Prostate gland (tissue), 2 donors: ENCODE measurements around the gene PDPN. TPM values are rescaled to one million over a fixed set of nuclear protein-coding genes. Genes with fewer than 3 reads are reported as not detected.
A peak's percentile ranks its signal among the peaks of the same experiment; 100 is the strongest.

Source experiments
- DNase-seq: peaks from one replicate; pipeline ENCODE4 v3.0.0-alpha.2; 2019; ENCODE audit warnings: low spot score
- H3K27ac ChIP-seq, 2 donors: fragments of 200-600 bp; sonication (generic); 2 replicates each; pipeline ENCODE4 v1.5.1; 2017 to 2019
- H3K27me3 ChIP-seq: fragments of 200-600 bp; sonication (generic); replicated peaks from 2 replicates; pipeline ENCODE4 v1.5.1; 2019; ENCODE audit not compliant: insufficient read depth
- H3K36me3 ChIP-seq, 2 donors: fragments of 200-600 bp; sonication (generic); 1 replicate in 1 of 2; 2 replicates in 1 of 2; pipeline versions ENCODE4 v1.5.1 to v1.8.1; 2017 to 2019
- H3K4me1 ChIP-seq: fragments of 200-600 bp; sonication (generic); replicated peaks from 2 replicates; pipeline ENCODE4 v1.5.1; 2019
- H3K4me3 ChIP-seq, 2 donors: fragments of 200-600 bp; sonication (generic); 2 replicates each; pipeline ENCODE4 v1.5.1; 2017 to 2019
- H3K9me3 ChIP-seq: fragments of 200-600 bp; sonication (generic); 2 replicates; pipeline ENCODE4 v1.5.1; 2017
- POLR2A ChIP-seq: fragments of 450-650 bp; IDR thresholded peaks from one replicate; pipeline ENCODE4 v1.6.1; 2016; ENCODE audit warnings: antibody characterized with exemption, mild to moderate bottlenecking
- POLR2AphosphoS5 ChIP-seq: sonication (generic); formaldehyde crosslinking; IDR thresholded peaks from one replicate; pipeline ENCODE4 v1.6.1; 2017; ENCODE audit warnings: antibody characterized with exemption
- WGBS: methylation state at CpG from one replicate; pipeline ENCODE4 v1.1.5; 2018; 5-methylcytosine and 5-hydroxymethylcytosine counted together
- intact Hi-C: fragments of 100-400 bp; cut with DNase I; formaldehyde crosslinking; loops from one replicate; pipeline ENCODE4 v1.14.2; 2022
- total RNA-seq, 2 donors: library from RNA; depleted of rRNA; stranded (reverse); fragments of >200 nt; gene quantifications; one replicate each; pipeline ENCODE4 v1.1.0, GENCODE V29; 2016
- TF ChIP-seq, protein P1 (sequence below), 4 experiments: fragments of 200-600 bp in 2 of 4; fragments of 450-650 bp in 2 of 4; sonication (generic) in 2 of 4; IDR thresholded peaks; 1 replicate in 3 of 4; 2 replicates in 1 of 4; pipeline ENCODE4 v1.5.1; 2016 to 2019; ENCODE audit warnings: antibody characterized with exemption in 4 of 4, mild to moderate bottlenecking in 2 of 4, moderate library complexity in 2 of 4

PDPN gene
- total RNA-seq, 2 donors from 2014 or later = 11.4 to 19.5 TPM

DNA sequence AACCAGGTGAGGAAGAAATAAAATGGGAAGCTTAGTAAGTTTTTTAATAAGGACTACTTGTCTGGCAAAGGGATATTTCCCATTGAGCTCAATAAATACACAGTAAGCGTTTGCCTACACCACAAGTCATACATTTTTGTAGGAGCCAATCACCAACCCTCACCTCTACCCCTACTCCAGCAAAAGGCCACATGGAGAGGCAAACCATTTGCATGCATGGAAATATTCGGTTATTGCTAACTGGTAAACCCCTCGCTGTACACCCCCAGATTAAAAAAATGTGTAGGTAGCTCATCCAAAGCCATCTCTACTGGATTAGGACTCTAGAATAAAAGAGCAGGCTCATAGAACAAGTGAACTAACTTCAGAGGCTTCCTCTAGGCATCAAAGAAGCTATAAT is 21.1 kb downstream of the PDPN start:
- TF ChIP-seq, protein P1, sequence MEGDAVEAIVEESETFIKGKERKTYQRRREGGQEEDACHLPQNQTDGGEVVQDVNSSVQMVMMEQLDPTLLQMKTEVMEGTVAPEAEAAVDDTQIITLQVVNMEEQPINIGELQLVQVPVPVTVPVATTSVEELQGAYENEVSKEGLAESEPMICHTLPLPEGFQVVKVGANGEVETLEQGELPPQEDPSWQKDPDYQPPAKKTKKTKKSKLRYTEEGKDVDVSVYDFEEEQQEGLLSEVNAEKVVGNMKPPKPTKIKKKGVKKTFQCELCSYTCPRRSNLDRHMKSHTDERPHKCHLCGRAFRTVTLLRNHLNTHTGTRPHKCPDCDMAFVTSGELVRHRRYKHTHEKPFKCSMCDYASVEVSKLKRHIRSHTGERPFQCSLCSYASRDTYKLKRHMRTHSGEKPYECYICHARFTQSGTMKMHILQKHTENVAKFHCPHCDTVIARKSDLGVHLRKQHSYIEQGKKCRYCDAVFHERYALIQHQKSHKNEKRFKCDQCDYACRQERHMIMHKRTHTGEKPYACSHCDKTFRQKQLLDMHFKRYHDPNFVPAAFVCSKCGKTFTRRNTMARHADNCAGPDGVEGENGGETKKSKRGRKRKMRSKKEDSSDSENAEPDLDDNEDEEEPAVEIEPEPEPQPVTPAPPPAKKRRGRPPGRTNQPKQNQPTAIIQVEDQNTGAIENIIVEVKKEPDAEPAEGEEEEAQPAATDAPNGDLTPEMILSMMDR (IDR thresholded peaks at IDR 0.05) = no peak
- TF ChIP-seq POLR2A = no peak
- no peak for TF ChIP-seq POLR2AphosphoS5
- WGBS = 94% methylated on average over 3 of the region's 3 CpGs
- no peaks in the 10 kb centered on the region for H3K4me1 ChIP-seq
- H3K27ac ChIP-seq = no peak overlapping the region
- H3K27me3 ChIP-seq = no peaks in the 10 kb centered on the region
- DNase-seq = no peak
- intact Hi-C loops = no loop called here
- H3K4me3 ChIP-seq = no peak overlapping the region
- H3K36me3 ChIP-seq = no peaks in the 10 kb centered on the region
- no peaks in the 10 kb centered on the region for H3K9me3 ChIP-seq

DNA sequence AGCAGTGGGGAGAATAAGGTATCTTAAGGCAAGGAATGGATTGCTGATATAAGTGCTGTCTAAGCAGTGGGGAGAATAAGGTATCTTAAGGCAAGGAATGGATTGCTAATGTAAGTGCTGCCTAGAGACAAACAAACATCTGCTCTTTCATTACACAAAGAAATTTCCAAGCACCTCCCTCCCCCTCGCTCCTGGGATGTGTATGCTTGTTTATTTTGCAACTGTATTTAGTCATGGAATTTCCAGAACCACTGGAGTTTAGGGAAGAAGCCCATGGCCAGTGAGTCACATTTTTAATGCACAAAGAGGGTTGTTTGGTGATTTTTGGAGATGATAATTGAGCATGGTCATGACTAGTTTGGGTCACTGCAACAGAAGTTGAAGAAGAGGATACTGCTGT is 21.5 kb downstream of the PDPN start:
- no peaks in the 10 kb centered on the region for H3K4me1 ChIP-seq
- no peak overlapping the region for H3K27ac ChIP-seq
- intact Hi-C loops = no loop called here
- TF ChIP-seq, protein P1 (IDR thresholded peaks at IDR 0.05) = no peak
- no peak for TF ChIP-seq POLR2A
- no peak for TF ChIP-seq POLR2AphosphoS5
- 57% methylated on average over 1 of the region's 1 CpG for WGBS
- H3K36me3 ChIP-seq = no peaks in the 10 kb centered on the region
- no peaks in the 10 kb centered on the region for H3K9me3 ChIP-seq
- no peak for DNase-seq
- H3K4me3 ChIP-seq = no peak overlapping the region
- no peaks in the 10 kb centered on the region for H3K27me3 ChIP-seq

DNA sequence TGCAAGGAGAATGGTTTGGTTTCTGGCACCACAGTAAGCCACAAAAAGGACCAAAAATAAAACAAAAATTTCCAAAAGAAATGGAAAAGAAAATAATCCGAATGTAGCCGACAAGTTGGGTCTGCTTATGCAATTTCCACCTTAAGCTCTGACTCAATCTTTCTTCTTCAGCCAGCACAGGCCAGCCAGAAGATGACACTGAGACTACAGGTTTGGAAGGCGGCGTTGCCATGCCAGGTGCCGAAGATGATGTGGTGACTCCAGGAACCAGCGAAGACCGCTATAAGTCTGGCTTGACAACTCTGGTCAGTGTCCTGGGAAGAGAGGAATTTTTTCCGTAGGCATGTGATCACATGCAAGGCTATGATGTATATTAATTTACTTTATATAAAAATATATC is 23.4 kb downstream of the PDPN start:
- Histone ChIP-seq H3K27me3 (no peaks in the 10 kb centered on the region), H3K4me1 (no peaks in the 10 kb centered on the region), H3K27ac (no peak overlapping the region), H3K36me3 (no peaks in the 10 kb centered on the region), H3K9me3 (no peaks in the 10 kb centered on the region), H3K4me3 (no peak overlapping the region)
- intact Hi-C loops = no loop called here
- DNase-seq = no peak
- TF ChIP-seq POLR2AphosphoS5 (no peak), POLR2A (no peak)
- TF ChIP-seq, protein P1 (IDR thresholded peaks at IDR 0.05) = no peak
- WGBS = 96% methylated on average over 8 of the region's 8 CpGs

DNA sequence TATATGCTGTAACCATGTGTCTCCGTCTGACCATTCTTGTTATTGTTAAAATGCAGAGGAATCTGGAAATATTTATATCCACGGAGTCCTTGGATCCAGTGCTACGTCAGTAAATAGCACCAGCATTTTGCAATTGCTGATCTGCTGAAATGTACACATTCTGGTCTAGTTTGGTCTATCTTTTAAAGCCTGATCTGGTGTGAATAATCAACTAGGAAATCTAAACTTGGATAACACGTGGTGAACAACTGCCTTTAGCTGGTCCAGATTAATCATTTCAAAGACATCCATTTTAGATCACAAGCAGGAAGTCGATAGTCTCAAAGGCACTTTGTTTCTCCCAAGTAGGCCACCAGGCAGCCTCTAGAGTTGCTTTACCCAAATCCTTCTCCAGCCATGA is 32.6 kb downstream of the PDPN start:
- TF ChIP-seq POLR2A (no peak), POLR2AphosphoS5 (no peak)
- TF ChIP-seq, protein P1 (IDR thresholded peaks at IDR 0.05) = no peak
- DNase-seq = no peak
- 72% methylated on average over 5 of the region's 5 CpGs for WGBS
- Histone ChIP-seq H3K4me1 (no peaks in the 10 kb centered on the region), H3K27me3 (no peaks in the 10 kb centered on the region), H3K4me3 (no peak overlapping the region), H3K27ac (peak overlapping the region; percentile 1 to 75), H3K9me3 (no peaks in the 10 kb centered on the region), H3K36me3 (no peaks in the 10 kb centered on the region)
- intact Hi-C loops = loop anchor here (5.0 kb wide), 2 partner anchors 34 to 74 kb away; partner anchors contain the start of gene PDPN

DNA sequence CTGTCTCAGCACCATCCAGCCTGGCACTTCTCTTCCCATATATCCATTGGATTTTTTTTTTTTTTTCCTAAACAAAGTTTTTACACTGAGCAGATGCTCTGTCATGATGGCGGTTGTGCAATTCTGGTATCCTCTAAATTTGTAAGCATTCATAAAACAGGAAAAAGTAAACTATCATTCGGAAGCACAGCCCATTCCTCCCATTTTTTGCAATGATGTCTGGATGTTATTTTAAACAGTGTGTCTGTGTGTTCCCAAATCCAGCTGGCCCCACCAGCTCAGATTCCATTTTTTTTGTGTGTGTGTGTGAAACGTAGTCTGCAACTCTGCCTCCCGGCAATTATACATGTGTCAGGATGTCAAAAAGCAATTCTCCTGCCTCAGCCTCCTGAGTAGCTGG is 33.5 kb downstream of the PDPN start:
- Histone ChIP-seq H3K9me3 (no peaks in the 10 kb centered on the region), H3K4me3 (no peak overlapping the region), H3K27me3 (no peaks in the 10 kb centered on the region), H3K4me1 (no peaks in the 10 kb centered on the region), H3K36me3 (no peaks in the 10 kb centered on the region), H3K27ac (peak overlapping the region; percentile 49 to 75)
- TF ChIP-seq POLR2A = no peak
- intact Hi-C loops = loop anchor here (5.0 kb wide), 2 partner anchors 35 to 75 kb away; partner anchors contain the start of gene PDPN
- 70% methylated on average over 4 of the region's 4 CpGs for WGBS
- no peak for DNase-seq
